Adrenal gland (tissue), 12 donors: ENCODE measurements around the gene SOS1. TPM values are rescaled to one million over a fixed set of nuclear protein-coding genes. Genes with fewer than 3 reads are reported as not detected.

Experiments
- DNase-seq, 7 donors: peaks; one replicate each; pipeline ENCODE4 v3.0.0-alpha.2; 2019 to 2020
- H3K27ac ChIP-seq, 5 donors: fragments of 200-600 bp; sonication (generic) in 4 of 5; 1 replicate in 3 of 5; 2 replicates in 2 of 5; pipeline versions ENCODE4 v1.5.1 to v1.8.0; 2016 to 2020; ENCODE audit warnings: mild to moderate bottlenecking in 1 of 5
- H3K27me3 ChIP-seq: fragments of 200-600 bp; 2 replicates; pipeline ENCODE4 v1.8.0; 2021
- H3K36me3 ChIP-seq, 2 donors: fragments of 200-600 bp; replicated peaks in 1 of 2; 1 replicate in 1 of 2; 2 replicates in 1 of 2; pipeline versions ENCODE4 v1.5.1 to v1.8.0; 2018 to 2022
- H3K4me1 ChIP-seq, 2 donors: fragments of 200-600 bp; replicated peaks in 1 of 2; 1 replicate in 1 of 2; 2 replicates in 1 of 2; pipeline versions ENCODE4 v1.5.1 to v1.8.0; 2018 to 2021
- H3K4me3 ChIP-seq, 4 donors: fragments of 200-600 bp; sonication (generic) in 3 of 4; one replicate each; pipeline ENCODE4 v1.5.1; 2016 to 2018
- H3K9me3 ChIP-seq, 3 donors: fragments of 200-600 bp; sonication (generic) in 1 of 3; replicated peaks in 1 of 3; 1 replicate in 2 of 3; 2 replicates in 1 of 3; pipeline versions ENCODE4 v1.5.1 to v1.8.0; 2016 to 2021
- POLR2A ChIP-seq, 2 donors: fragments of 450-650 bp; IDR thresholded peaks; one replicate each; pipeline ENCODE4 v1.6.1; 2017; ENCODE audit warnings: antibody characterized with exemption in 2 of 2, mild to moderate bottlenecking in 2 of 2, moderate library complexity in 1 of 2
- WGBS, 4 donors: extraction: QIAGEN DNeasy Blood & Tissue Kit in 2 of 4; methylation state at CpG; one replicate each; pipeline versions ENCODE4 v1.1.5 to v1.1.7; 2013 to 2017; 5-methylcytosine and 5-hydroxymethylcytosine counted together
- intact Hi-C, 2 donors: fragments of 100-400 bp; cut with DNase I; formaldehyde crosslinking; loops; one replicate each; pipeline versions ENCODE4 v1.14.1 to v1.15.0; 2022 to 2023
- polyA plus RNA-seq, 3 donors: library from polyadenylated mRNA; stranded (reverse); fragments of 200-250 nt in 2 of 3; fragments of 350-450 nt in 1 of 3; fragmentation: Illumina TruSeq in 1 of 3; extraction: RNeasy Lipid Tissue Mini Kit (QIAGEN cat#74804) in 1 of 3; gene quantifications; one replicate each; pipeline ENCODE4 v1.2.3, GENCODE V29; 2013 to 2014
- total RNA-seq, 9 donors: library from RNA; depleted of rRNA in 4 of 9; stranded (reverse); fragments of >200 nt in 4 of 9; fragments of 120-200 nt in 1 of 9; fragmentation: NEBNext Ultra II Directional in 1 of 9; extraction: Animal tissue kit (Norgen Biotek cat#: 25700) in 1 of 9; gene quantifications; one replicate each; pipeline versions ENCODE4 v1.1.0 to v1.2.4, GENCODE V29; 2013 to 2023
- TF ChIP-seq, protein P1 (sequence below), 6 experiments: fragments of 450-650 bp in 4 of 6; fragments of 200-600 bp in 2 of 6; sonication (generic) in 1 of 6; IDR thresholded peaks; 1 replicate in 5 of 6; 2 replicates in 1 of 6; pipeline versions ENCODE4 v1.5.1 to v1.8.0; 2016 to 2021; ENCODE audit warnings: antibody characterized with exemption in 6 of 6, mild to moderate bottlenecking in 2 of 6, moderate library complexity in 1 of 6
- donor health status: healthy with polysubstance abuse.
- donor health status: Bipolar disorder and iron deficiency.
- donor health status: DM: yes; HTN: yes; CAD: no.
- donor health status: DM: no; HTN: no; CAD: no.
- donor health status: DM: no; HTN: no; CAD: no.
- donor health status: DM: yes; HTN: yes; CAD: no.

SOS1 gene
- total and polyA plus RNA-seq, 12 donors = 6.4 to 42.0 (median 26.5) TPM

DNA sequence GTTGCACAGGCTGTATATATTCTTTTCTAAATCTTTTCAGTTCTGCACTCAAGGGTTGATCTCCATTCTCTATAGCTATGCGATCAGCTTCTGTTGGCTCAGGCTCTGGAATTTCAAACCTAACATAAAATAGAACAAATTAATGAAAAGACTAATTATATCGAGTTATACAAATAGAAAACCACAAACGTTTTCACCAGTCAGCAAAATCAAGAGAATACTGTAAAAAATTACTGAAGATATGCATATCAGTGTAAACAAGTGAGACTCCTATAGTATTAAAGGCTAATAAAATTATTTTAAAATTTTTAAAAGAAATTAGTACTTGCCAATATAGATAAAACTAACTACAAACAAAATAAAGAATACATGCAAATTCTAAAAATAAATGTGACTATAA is 107.0 kb downstream of the SOS1 start:
- Histone ChIP-seq H3K27ac (no peak overlapping the region), H3K4me3 (no peak overlapping the region), H3K4me1 (no peaks in the 10 kb centered on the region), H3K27me3 (no peaks in the 10 kb centered on the region), H3K9me3 (no peaks in the 10 kb centered on the region), H3K36me3 (peaks cover 0 to 20% of the 10 kb centered on the region in 2 donors)
- DNase-seq = no peak
- TF ChIP-seq POLR2A (IDR thresholded peaks at IDR 0.05) = no peak
- TF ChIP-seq, protein P1, sequence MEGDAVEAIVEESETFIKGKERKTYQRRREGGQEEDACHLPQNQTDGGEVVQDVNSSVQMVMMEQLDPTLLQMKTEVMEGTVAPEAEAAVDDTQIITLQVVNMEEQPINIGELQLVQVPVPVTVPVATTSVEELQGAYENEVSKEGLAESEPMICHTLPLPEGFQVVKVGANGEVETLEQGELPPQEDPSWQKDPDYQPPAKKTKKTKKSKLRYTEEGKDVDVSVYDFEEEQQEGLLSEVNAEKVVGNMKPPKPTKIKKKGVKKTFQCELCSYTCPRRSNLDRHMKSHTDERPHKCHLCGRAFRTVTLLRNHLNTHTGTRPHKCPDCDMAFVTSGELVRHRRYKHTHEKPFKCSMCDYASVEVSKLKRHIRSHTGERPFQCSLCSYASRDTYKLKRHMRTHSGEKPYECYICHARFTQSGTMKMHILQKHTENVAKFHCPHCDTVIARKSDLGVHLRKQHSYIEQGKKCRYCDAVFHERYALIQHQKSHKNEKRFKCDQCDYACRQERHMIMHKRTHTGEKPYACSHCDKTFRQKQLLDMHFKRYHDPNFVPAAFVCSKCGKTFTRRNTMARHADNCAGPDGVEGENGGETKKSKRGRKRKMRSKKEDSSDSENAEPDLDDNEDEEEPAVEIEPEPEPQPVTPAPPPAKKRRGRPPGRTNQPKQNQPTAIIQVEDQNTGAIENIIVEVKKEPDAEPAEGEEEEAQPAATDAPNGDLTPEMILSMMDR (IDR thresholded peaks at IDR 0.05) = no peak
- WGBS, 4 donors = 89 to 95% (median 90%) methylated on average over 3 of the region's 3 CpGs
- intact Hi-C loops = no loop called here

DNA sequence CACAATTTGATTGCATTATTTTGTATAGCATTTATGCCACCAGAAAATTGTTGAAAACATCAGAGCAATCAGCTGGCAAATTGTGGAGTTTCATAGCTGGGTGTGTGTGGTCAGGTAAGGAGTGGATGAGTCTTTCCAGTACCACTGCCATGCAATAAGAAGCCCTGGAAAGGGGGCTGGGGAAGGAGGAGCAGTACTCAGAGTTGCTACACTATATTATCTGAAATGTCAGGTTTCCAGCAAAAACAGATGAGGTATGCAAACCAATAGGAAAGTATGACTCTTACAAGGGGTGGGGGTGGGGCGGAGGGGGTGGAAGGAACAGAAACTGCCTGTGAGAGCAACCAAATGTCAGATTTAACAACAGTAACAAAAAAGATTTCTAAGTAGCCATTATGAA is 112.2 kb downstream of the SOS1 start:
- DNase-seq = no peak
- no peak for TF ChIP-seq POLR2A (IDR thresholded peaks at IDR 0.05)
- TF ChIP-seq, protein P1 (IDR thresholded peaks at IDR 0.05) = no peak
- Histone ChIP-seq H3K27me3 (no peaks in the 10 kb centered on the region), H3K4me3 (no peak overlapping the region), H3K9me3 (no peaks in the 10 kb centered on the region), H3K27ac (no peak overlapping the region), H3K36me3 (peaks cover 0 to 29% of the 10 kb centered on the region in 2 donors), H3K4me1 (no peaks in the 10 kb centered on the region)
- intact Hi-C loops = no loop called here
- 87 to 100% (median 95%) methylated on average over 1 of the region's 1 CpG for WGBS, 4 donors

DNA sequence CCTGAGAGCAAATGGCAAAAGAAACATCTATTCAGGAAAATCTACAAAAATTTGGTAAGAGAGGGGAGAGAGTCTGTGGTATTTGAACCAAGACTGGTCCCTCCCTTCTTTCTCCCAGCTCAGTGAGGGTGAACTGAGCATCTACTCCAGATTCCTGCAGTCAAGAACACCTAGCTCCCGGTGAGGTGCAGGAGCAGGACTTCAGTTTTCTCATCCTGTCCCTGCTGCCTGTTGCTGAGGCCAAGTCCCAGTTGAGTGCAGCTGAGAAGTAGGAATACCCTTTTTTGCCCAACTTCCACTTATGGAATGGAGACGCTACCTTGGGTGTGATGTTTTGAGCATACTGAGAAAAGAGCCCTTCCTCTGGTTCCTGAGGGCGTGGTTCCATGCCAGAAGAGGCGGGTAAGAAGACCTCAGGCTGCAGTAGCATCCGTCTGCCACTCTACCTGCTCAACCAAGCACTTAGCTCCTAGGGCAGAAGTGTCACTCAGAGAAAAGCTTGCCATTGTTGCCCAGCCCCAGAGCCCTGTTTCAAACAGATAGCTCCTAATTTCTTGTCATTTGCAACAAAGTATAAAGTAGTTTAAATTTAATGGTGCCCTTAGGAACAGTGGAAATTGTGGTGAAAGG is 112.9 kb downstream of the SOS1 start:
- DNase-seq = no peak
- H3K4me1 ChIP-seq = no peaks in the 10 kb centered on the region
- H3K27me3 ChIP-seq = no peaks in the 10 kb centered on the region
- H3K9me3 ChIP-seq = no peaks in the 10 kb centered on the region
- H3K4me3 ChIP-seq = no peak overlapping the region
- WGBS, 4 donors = 75 to 98% (median 93%) methylated on average over 4 to 5 of the region's 5 CpGs
- no peak overlapping the region for H3K27ac ChIP-seq
- peaks cover 0 to 22% of the 10 kb centered on the region in 2 donors for H3K36me3 ChIP-seq
- intact Hi-C loops = no loop called here
- TF ChIP-seq, protein P1 (IDR thresholded peaks at IDR 0.05) = no peak
- TF ChIP-seq POLR2A (IDR thresholded peaks at IDR 0.05) = no peak

DNA sequence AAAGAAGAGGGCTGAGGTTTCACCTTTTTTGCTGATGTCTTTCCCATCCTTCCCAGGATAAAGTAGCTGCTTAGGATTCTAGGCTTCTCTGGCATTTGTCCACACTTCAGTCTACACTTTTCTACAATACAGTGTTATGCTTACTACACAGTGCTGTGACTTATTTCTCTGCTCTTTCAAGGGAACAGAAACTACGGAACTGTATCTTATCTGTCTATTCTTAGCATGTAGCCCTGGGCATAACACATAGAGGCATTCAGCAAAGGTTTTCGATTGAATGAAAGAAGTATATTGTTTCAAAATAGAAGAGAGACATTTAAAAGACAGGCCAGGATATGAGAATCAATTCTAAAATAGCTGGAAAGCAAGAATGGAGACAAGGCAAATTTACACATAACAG is 120.3 kb downstream of the SOS1 start:
- Histone ChIP-seq H3K36me3 (peaks cover 0 to 12% of the 10 kb centered on the region in 2 donors), H3K9me3 (no peaks in the 10 kb centered on the region), H3K4me1 (peaks cover 0 to 11% of the 10 kb centered on the region in 2 donors), H3K4me3 (no peak overlapping the region), H3K27ac (no peak overlapping the region), H3K27me3 (no peaks in the 10 kb centered on the region)
- intact Hi-C loops = no loop called here
- WGBS, 4 donors = 70 to 92% (median 78%) methylated on average over 2 of the region's 2 CpGs
- no peak for TF ChIP-seq POLR2A (IDR thresholded peaks at IDR 0.05)
- TF ChIP-seq, protein P1 (IDR thresholded peaks at IDR 0.05) = no peak
- no peak for DNase-seq
